ENCODE results near the gene SLC9B2.

Gene SLC9B2

DNA sequence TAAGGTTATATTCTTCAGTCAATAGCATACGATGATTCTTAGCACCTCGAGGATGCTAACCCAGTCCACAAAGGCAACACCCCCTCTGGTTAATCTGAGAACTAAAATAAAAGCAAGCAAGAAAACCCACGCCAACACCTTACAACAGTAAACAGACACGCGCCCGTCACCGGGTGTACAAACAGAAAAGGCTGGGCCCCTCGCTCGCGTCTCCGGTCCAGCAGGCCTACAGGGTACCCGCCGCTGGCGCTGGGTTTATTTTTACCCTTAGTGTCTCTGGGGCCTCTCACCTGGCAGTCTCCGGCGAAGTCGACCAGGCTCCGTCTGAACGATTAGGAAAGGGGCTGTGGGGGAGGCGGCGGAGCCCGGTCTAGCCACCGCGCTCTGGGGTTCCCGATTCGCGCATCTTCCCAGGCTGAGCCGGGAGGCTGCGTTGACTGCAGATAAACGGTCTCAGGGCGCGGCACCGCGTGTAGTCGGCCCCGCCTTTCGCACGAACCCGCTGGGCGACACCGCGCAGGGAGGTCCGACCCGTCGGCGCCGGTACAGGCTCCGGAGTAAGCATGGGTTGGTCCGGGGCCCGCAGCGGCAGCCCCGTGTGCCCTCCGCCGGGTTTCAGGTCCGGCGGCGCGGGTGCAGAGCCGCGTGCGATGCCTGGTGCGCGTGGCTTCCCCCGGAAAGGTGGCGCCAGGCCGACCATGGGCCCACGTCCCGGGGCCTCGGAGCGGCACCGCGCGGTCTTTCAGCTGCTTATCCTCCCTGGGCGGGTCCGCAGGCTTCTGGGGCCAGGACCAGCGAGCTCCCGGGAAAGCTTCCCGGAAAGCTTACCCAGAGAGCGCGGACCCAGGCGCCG is 441 bp downstream of the SLC9B2 start:
- peak; percentile 68 for DNase-seq

DNA sequence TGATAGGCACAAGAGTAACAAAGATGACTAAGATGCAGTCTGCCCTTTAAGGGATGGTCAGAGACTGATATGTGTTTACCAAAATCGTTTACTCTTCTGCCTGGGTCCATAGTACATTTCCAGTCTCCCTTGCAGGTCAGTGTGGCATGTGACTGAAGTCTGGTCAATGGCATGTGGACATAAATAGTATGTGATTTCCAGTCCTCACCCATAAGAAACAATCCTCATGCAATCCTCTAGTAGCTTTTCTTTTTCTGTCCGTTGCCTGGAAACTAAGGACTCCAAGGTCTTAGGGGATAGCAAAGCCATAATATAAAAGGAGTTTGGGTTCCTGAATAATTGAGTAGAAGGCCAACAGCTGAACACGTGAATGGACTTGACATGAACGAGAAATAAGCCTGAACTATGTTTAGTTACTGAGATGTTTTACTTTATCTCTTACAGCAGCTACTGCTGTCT is 1.1 kb downstream of the SLC9B2 start:
- DNase-seq = no peak

- DNase-seq = no peak
These were observed 1.7 kb downstream of the SLC9B2 start for GRCh38 chr4:103074744-103075434.

DNA sequence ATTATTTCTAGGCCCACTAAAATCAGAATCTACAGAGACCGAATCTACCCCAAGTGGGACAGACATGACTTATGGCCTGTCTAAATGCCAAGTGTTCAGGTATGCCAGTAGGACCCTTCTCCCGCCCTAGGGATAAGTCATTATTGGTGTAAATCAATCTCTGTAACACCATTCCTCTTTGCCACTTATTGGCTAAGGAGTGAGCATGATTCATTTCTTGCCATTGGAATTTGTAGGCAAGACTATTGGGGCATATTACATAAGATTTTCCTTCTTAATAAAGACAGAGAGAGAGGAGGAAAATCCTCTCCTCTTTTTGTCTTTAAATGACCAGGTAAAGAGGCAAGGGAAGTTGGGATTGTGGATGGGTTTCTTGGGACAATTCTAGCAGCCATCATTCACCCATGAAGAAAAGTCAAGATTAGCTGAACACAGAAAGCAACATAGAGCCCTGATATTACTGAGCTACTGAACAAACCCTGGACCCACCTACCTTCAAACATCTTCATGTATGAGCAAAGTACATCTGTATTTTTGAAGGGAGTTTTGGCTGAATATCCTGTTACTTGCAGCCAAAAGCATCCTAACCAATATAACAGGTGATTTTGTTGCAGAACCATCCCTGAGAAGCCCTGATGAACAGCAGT is 2.6 kb downstream of the SLC9B2 start:
- DNase-seq = no peak

DNA sequence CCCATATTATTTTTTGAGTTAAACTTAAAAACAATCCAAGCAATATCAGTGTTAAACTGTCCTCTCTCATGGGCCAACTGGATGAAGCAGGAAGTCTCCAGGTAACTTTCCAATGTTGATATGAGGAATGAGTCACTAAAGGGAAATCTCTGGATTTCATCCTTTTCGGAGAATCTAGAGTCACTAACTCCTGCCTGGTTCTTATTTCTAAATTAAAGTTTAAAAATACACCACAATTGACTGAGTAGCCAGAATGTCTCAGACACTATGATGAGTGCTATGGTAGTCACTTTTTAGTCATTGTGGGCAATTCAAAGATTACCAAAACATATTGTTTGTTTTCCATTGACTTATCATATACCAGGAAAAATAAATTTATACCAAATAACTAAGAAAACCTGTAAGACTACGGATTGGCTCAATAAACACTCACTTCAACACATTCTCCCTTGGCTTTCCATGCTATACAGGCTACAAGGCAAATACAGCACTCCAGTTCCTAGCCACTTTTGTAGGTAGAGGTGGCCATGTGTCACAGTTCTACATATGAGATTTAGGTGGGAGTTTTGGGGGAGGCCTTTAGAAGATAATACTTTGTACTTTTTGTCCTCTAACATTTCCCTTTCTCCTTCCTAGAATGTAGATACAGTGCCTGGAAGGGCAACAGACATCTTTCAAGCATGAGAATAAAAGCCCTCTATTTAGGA is 8.6 kb downstream of the SLC9B2 start:
- no peak for DNase-seq

DNA sequence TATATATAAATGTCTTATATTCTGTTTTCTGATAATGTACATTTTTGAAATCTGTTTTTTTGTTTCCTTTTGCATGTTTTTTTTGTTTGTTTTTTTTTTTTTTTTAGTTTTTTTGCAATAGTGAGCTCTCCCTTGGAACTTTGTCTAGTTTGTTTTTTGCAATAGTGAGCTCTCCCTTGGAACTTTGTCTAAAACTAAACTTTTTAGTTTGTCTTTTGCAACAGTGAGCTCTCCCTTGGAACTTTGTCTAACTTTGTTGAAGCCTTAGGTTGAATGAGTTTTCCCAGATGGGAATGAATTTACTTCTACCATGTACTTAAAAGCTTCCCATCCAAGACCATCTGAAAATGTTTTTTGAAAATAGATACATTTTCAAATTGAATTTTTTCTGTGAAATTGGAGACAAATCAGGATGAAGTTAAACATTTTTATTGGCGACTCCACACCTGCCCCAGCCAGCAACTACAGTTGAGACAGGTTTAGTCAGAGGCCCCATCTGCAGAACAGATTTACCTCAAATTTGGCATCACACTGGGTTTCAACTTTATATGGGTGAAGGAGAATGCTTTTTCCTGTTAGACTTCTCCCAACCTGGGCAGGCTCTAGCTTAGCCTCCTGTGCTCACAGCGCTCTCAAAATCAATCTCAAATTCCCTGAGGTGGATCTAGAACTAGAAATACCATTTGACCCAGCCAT is 16.0 kb downstream of the SLC9B2 start:
- no peak for DNase-seq

DNA sequence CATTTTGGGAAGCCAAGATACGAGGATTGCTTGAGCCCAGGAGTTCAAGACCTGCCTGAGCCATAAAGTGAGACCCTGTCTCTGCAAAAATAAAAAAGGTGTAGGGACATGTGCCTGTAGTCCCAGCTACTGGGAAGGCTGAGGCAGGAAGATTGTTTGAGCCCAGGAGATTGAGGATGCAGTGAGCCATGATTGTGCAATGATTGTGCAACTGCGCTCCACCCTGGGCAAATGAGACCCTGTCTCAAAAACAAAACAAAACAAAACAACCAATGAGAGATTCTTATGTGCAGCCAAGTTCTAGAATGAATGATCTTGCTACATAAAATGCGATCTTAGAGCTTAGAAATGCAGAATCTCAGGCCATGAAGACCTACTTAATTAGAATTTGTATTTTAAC is 22.5 kb downstream of the SLC9B2 start:
- no peak for DNase-seq

GRCh38 chr4:103052779-103053178 is 23.8 kb downstream of the SLC9B2 start:
- no peak for DNase-seq

DNA sequence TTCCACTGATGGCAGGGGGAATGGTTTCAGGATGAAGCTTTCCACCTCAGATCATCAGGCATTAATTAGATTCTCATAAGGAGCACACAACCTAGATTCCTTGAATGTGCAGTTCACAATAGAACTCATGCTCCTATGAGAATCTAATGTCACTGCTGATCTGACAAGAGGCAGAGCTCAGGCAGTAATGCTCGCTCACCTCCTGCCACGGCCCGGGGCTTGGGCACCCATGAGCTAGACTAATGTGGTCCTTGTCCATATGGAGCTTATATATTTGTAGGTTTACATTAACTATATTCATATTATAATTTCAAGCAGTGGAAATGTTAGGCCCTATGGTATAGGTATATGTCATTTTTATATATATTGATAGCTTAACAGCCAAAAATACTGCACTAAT is 24.4 kb downstream of the SLC9B2 start:
- no peak for DNase-seq

DNA sequence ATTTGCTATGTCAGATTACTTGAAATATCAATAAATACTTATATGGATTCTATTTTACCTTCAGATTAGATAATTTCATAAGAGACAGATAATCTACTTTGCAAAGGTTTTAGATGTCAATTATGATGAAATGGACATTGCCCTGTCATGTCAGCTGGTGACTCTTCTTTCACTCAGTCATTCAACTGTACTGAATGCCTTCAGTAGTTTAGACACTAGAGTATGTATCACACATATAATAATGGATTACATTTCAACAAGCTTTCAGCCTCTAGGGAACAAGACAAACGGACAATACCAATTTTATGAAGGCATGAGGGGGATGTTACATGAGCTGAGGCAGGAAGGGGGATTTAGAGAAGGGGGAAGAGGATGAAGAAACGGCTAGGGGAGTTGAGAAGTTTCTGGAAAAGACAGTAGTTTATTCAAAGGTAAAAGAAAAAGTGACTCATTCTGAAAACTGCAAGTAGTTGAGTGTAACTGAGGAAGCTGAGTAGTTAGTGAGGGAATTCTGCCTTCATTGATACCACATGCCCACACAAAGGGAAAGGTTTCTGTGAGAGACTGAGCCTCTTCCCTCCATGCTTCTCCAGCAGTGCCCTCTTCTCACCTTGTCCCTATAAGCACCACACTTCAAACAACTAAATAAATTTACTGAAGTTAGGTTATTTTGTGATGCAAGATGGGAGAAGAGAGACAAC is 25.7 kb downstream of the SLC9B2 start:
- no peak for DNase-seq

- DNase-seq = peak; percentile 18
These were observed 29.9 kb downstream of the SLC9B2 start for GRCh38 chr4:103046416-103047290.

GRCh38 chr4:103044183-103044582 is 32.4 kb downstream of the SLC9B2 start:
- no peak for DNase-seq

DNA sequence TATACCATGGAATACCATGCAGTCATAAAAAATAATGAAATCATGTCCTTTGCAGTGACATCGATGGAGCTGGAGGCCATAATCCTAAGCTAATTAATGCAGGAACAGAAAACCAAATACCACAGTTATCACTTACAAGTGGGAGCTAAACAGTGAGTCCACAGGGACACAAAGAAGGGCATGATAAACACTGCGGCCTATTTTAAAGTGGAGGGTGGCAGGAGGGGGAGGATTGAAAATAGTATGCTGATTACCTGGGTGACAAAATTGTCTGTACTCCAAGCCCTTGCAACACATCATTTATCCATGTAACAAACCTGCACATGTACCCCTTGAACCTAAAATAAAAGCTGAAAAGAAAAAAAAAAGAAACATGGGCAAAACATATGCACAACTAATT is 40.4 kb downstream of the SLC9B2 start:
- no peak for DNase-seq

- DNase-seq = no peak
These were observed 44.0 kb downstream of the SLC9B2 start for GRCh38 chr4:103032574-103032973.

DNA sequence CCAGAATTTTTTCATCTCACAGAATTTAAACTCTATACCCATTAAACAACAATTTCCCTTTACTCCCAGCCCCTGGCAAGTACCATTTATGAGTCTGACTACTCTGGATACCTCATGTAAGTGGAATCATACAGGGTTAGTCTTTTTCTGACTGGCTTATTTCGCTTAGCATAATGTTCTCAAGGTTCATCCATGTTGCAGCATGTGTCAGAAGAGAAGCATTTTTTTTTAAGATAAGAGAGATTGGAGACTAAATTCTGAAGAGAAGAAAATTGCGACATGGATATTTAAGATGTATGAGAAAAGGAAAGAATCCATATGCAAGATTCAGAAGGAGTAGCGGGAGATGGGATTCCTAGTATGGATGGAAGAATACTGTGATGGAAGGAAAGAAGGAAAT is 45.8 kb downstream of the SLC9B2 start:
- DNase-seq = no peak

GRCh38 chr4:103029300-103029699 is 47.3 kb downstream of the SLC9B2 start:
- no peak for DNase-seq

- DNase-seq = no peak
These were observed 49.7 kb downstream of the SLC9B2 start for GRCh38 chr4:103026868-103027267.

DNA sequence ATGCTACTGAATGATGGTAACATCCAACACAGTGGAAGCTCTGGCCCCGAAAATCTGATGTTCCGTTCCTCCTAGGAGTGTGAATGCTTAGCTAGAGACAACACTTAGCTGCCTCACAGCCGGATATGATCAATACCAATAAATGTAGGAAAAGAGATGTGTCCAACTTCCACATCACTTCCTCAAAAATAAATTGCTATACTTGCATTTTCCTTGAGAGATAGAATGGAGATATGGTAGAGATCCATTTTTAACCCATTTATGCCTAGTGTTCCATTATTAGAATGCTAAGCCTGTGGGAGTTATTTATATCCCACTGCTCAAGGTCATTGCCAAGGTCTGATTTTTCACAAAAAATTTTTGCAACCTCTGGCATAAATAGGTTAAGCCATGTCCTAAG is 51.6 kb downstream of the SLC9B2 start:
- no peak for DNase-seq

DNA sequence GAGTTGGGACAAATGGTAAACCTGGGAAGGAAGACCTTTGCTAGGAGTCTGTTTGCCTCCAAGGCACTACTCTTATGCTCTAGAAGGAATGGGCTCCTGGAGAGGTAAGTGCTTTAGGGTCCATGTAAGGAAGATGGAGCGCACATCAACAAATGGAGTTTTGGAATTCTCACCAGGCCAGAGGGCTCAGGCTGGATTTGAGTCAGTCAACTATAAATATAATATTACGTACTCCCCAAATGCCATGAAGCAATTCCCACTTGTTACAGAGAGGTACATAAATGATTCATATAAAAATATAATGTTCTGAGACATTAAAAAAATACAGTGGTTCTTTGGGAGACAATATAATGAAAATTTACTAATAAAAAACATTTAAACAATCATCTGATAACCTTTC is 55.4 kb downstream of the SLC9B2 start:
- no peak for DNase-seq

- peak; percentile 95 for DNase-seq
These were observed 57.0 kb downstream of the SLC9B2 start, which contains the start of gene SLC9B1 for GRCh38 chr4:103019308-103020124. Gene SLC9B1 (minus strand): TSS chr4:103019705. CDS start chr4:102991711, 27,994 bp downstream.

All from activated naive CD4-positive, alpha-beta T cell treated with anti-CD3 and anti-CD28 coated beads, Interleukin-2, amount 50 U/mL, for 16 hours (primary cell).